Stimulated activated CD4-positive, alpha-beta T cell treated with anti-CD3 and anti-CD28 coated beads, TNF-alpha, amount 100 ng/mL, for 24 hours (primary cell): ENCODE results near the gene MAGEA10.
"Not testable (repeated sequence)": the region's sequence is repeated elsewhere in the genome, so short reads cannot be mapped to it uniquely, and the experiment has no call there.

ENCODE experiments used
- DNase-seq, 3 experiments: peaks; one replicate each; pipeline ENCODE4 v3.0.0-alpha.2; 2020; ENCODE audit warnings: low read depth in 3 of 3

The MAGEA10 gene

DNA sequence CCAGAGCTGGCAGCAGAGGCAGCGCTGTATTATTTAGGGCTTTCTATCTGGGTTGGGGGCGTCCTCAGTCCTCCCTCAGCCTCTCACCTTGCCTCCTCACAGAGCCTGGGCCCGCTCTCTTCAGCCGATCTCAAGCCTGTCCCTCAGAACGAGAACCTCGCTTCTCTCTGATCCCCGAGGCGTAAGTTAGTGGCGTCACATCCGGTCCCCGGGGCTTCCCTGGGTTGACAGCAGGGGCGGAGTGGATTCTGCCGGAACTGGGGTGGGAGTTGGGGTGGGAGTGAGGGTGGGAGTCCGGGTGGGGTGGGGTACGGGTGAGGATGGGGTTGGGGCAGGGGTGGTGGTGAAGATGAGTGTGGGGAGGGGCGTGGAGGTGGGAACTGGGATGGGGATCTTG is at the start of gene MAGEA10:
MAGEA10 (minus strand) TSS at position 190 of the 397 bp plus-strand sequence. CDS start 2,957 bp downstream, outside the sequence.
- DNase-seq, result no peak

DNA sequence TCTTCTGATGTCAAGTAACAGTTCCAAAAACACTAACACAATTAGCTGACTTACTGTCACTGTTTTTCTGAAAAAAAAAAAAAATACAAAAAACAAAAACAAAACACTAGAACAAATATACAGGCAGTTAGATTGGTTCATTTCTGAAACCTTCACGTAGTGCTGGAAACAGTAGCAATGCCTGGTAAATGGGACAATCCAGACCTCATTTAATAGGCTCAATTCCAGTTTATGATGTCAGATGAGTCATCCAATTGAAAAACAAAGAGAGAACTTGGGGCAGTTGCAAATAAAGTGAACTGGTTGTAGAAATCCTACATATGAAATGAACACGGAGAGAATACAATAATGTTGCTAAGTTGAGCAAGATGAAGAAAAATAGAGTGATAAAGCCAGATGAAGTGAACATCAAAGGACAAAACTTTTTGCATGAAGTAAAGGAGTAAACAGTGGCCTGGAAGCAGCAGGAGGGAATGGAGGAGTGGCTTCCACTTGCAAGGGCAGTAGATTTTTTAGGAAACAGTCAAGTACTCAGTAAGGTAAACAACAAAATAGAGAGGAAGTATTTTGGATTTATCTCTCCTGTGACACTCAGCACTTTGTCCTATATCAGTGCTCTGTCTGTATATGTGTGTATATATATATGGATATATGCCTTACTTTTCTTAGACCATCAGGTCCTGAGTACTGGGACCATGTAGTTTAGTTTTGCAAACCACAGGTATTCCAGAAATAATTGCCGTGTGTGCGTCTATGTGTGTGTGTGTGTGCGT is 39.3 kb upstream of the MAGEA10 start:
- no peak for DNase-seq

DNA sequence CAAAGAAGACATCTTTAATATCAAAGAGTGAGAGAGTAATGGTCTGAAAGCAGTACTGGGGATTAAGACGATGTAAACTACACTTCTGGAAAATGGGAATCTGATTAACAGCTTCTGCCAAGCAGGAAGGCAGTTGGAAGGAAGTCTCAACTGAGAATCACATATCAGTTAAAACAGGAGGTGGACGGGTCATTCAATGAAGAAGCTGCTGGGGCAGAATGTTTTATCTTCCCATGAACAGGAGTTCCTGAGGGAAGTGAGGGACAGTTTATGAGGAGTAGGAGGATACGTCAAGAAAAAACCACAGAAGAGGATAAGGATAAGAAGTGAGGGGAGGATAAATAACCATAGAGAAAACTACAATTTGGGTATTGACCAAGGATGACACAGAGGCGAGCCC is 38.7 kb upstream of the MAGEA10 start:
- no peak for DNase-seq

DNA sequence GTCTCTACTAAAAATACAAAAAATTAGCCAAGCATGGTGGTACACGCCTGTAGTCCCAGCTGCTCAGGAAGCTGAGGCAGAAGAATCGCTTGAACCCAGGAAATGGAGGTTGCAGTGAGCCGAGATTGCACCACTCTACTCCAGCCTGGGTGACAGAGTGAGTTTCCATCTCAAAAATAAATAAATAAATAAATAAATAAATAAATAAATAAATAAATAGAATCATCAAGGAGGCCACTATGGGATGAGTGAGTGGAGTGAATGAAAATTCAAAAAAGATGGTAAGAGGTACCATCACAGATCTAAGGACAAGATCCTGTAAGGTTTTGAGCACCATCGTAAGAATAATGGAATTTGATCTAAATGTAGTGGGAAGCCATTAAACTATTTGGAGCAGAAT is 37.5 kb upstream of the MAGEA10 start:
- not testable (repeated sequence) for DNase-seq

DNA sequence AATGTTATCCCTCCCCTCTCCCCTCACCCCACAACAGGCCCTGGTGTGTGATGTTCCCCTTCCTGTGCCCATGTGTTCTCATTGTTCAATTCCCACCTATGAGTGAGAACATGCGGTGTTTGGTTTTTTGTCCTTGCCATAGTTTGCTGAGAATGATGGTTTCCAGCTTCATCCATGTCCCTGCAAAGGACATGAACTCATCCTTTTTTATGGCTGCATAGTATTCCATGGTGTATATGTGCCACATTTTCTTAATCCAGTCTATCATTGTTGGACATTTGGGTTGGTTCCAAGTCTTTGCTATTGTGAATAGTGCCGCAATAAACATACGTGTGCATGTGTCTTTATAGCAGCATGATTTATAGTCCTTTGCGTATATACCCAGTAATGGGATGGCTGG is 35.5 kb upstream of the MAGEA10 start:
- not testable (repeated sequence) for DNase-seq

DNA sequence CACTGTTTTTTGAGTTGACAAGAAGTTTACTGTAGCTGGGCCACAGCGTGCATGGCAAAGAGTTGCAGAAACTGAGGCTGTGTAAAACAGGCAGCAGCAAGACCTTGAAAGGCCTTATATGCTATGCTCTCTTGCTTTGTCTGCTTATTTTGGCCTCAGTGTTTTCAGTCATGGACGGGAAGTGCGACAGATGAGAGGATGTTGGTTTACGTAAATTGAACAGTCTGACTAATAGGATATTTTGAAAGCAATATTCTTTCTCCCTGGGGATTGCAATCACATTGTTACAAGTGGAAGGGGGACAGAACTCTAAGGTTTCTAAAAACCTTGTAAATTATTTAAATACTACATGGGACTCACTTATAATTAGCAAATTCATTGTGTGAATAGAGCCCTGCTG is 32.2 kb upstream of the MAGEA10 start:
- DNase-seq, result no peak

DNA sequence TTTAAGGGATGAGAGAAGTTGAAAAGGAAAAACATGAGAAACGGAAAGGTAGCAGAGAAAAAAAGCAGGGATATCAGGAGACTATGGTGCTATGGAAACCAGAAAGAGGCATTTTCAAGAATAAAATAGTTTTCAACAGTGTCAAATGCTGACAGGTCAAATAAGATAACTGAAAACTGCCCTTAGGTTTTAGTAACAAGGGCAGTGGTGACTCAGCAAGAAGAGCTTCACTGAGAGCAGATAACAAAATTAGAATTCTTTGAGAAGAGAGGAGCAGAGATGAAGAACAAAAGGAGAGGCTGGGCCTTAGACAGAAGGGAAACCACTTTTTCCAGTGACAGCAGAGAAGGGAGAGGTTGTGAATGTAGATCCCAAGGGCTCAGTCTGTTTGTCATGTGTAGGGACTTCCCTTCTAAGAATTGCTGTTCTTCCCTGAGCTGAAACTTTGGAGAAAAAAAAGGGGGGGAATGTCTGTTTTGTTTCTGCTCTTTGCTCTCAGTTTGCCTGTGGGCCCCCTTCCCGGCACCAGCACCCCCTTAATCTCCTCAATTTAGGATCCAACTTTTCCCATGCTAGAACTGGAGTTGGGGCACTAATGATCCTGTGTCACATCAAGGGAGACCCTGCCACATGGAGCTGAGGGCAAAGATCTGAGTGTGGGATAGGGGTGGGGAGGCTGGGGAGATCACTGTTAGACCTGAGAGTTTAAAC is 26.8 kb upstream of the MAGEA10 start:
- DNase-seq, result no peak

DNA sequence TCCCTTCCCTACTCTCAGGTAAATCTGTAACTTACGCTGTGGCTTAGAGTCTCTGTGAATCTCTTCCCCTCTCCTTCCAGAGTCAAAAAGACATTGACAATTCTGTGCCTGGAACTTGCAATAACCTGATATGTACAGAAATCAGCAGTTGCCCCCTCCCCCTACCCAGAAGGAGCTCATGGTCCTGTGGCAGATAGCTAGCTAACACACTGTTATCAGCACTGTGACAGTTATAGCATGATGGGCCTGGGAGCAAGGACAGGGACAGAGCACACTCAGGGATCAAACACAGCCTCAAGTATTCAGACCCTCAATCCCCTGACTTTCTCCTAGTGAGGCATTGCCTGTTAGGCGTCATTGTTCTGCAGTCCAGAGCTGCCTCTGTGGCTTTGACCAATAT is 18.7 kb upstream of the MAGEA10 start:
- no peak for DNase-seq

DNA sequence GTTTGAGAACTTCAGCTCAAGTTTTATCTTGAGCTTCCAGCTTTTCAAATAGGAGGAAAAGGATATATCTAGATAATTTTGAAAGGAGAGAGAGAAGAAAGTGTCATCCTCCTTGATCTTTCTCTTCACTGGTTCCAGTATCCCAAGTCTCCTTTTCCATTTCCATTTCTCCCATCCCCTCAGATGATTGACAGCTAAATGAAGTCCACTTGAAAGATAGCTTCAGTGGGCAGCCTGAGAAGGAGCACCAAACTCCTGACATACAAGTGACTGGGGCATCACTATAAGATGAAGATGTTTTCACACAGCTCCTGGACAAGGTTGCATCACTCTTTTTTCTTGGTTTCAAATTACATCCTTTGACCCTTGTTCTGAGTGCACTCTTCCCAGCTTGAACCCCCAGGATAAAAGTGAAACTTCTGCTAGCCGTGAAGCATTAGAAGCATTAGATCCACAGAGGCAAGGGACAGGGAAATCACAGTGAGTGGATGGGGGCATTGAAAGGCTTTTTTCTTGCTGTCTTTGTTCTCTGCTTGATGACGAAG is 17.5 kb upstream of the MAGEA10 start:
- no peak for DNase-seq

DNA sequence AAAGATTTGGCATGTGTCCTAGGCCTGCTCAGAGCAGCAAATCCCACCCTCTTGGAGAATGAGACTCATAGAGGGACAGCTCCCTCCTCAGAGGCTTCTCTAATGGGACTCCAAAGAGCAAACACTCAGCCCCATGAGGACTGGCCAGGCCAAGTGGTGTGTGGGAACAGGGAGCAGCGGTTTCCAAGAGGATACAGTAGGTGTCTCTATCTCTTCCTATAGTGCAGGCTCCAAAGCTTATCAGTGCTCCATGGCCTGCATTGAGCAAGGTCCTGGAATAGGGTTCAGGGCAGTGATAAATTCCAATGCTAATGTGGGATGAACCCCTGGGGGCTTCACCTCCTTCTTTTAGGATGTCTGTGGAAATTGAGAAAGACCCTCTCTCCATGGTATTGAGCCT is 15.7 kb upstream of the MAGEA10 start:
- DNase-seq, result no peak

DNA sequence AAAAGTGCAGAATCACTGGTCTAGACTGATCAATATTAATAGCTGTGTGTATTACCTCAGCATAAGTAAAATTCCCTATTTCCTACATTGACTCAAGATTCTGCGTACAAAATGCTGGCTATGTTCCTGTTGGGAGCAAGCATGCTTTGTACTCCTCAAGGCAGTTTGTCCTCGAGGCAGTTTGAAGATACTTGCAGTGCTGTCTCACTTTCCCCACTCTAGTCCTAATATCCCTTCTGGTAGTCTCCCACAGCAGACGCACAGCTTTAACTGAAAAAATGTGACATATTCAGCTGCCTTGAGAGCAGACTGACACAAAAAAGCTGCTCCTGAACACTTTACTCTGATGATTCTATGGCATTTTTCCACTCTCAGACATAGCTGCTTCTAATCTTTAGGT is 12.9 kb upstream of the MAGEA10 start:
- no peak for DNase-seq

DNA sequence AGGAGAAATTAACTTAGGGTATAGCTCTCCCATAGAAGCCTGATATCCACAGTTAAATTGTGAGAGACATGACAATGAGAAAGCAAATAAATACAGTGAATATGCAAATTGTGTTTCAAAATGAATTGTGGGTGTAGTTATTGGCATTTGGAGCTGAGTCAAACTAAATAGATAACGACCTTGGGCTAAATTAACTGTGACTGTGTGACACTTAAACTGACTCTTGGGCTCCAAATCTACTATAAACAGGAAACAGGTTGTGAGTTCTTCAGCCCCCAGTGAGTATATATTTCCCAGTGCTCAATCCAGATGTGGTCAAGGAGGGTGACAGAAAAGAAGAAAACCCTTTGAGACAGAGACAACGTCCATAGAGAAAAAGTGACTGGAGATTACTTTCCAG is 11.3 kb upstream of the MAGEA10 start:
- no peak for DNase-seq

DNA sequence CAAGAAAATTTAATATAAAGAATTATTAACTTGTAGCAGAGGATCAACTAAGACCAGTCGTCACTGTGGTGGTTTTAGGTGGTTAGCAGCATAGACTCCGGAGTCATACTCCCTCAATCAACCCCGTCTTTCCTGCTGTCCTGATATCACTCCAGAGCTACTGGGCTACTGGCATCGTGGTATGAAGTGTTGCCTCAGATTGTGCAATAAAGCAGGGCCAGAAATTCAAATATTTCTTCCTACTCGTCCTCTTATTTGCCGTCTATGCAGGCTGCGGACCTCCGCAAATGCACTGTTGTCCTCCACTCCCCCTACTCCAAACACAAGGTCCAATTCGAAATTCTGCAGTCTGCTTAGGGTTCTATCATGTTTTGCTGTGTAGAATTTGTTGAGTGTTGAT is 1.2 kb upstream of the MAGEA10 start:
- no peak for DNase-seq

DNA sequence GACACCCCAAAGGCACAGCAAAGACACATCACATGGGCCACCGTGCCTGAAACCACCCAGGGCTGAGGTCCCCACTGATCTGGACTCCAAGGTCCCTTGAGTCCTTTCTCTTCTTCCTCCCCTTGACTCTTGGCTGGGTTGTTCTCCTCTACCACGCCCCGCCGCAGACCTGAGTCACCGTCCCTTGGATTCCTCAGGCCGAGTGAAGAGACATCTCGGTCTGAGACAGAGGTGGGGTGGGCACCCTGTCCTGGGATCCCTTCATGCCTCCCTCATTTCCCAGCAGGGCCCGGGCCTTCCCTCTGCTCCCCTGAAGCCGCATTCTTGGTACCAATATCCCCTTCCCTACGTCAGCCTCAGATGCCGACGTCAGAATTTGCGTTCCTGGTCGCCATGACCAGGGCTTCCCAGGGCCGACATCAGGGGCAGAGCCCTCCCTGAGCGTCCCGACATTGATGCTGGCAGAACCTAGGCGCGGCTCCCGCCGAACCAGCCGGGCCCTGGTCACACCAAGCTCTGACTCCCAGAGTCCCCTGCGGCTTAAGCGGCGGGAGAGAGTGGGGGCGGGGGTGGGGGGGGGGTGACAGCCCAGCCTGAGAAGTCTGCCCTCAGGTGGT is 498 bp downstream of the MAGEA10 start:
- no peak for DNase-seq

DNA sequence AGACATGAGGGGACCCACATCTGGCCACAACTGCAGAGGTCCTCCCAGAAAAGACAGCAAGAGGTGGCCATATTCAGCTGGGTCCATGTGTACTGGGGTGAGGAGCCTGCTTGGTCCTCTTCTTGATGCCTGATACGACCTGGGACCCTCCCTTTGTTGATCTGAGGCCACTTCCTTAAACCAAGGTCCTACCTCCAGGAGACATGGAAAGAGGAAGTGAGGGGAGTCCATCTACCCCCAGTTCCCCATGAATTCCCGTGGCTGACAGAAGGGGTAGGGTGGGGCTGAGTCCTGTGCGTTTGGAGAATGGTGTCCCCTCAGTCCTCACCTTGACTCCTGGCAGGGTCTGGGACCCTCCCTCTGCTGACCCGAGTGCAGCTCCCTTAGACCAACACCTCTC is 2.1 kb downstream of the MAGEA10 start:
- no peak for DNase-seq

DNA sequence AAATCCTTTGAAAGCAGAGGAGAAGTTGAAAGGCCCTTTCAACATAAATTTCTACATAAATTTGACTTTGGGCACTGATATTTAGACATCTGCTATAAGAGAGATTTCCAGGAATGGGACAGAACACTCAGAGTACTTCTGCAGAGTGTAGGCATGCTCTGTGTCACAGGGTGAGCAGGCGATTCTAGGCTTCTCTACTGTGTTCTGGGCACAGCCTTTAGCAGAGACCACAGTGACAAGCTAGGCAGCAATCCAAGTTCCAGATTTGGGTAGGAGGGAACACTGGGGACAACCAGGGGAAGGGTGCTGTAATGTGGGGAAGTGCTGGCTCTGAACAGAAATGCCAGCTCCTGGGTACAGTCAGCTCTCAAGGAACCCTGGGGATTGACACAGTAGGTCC is 6.9 kb downstream of the MAGEA10 start:
- DNase-seq, result no peak

DNA sequence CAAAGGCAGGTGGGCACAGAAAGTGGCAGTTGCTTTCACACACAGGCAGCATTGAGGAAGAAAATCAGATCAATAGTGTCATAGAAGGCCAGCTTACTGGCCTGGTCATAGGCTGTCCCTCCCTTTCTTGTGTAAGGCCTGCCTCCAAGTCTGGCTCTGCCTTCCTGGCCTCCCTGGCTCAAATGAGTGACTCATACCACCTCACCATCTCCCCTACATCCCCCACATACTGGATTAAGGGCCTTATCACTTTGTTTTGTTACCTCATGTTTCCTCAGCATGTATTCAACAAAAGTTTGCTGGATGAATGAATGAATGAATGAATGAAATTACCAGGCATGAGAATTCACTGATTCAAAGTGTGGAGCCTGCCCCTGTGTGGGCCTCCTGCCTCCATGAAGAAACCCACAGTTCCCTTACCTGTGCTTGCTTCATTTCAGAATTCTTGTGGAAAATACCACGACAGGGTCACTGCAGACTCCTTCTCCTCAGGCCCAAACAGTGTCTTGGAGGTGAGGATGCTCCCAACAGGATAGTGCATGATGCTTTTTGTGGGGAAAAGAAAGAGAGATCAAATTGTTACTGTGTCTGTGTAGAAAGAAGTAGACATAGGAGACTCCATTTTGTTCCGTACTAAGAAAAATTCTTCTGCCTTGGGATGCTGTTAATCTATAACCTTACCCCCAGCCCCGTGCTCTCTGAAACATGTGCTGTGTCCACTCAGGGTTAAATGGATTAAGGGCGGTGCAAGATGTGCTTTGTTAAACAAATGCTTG is 9.1 kb downstream of the MAGEA10 start:
- not testable (repeated sequence) for DNase-seq

DNA sequence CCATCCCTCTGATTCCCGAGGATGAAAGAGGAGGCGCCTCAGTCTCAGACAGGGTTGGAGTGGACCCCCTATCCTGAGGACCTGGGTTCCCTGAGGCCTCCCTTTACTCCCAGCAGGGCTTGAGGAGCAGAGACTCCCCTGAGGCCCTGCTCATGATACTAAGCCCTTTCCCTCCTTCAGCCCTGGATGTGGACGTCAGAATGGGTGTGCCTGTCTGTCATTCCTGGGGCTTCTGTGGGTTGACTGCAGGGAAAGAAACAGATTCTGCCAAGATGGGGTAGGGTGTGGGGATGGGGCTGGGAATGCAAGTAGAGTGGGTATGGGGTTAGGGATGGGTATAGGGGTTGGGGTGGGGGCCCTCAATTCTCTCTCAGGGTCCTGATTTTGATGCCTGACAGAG is 21.1 kb downstream of the MAGEA10 start:
- DNase-seq, result no peak

DNA sequence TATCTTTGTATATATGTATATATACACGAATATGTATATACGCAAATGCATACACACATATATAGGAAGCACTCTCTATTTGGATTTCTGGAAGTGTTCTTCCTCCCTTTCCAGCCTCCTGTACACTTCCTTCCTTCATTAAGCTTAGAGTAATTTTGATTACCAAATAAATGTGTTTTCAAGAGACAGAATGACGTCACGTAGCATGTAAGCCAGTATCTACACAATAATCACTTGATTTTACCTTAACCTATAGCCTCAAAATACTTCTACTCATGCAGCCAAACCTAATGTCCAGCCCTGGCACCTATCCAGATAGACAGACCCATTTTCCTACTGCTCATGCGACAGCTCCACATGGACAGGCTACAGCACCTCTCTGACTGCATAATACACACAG is 29.9 kb downstream of the MAGEA10 start:
- DNase-seq, result no peak

DNA sequence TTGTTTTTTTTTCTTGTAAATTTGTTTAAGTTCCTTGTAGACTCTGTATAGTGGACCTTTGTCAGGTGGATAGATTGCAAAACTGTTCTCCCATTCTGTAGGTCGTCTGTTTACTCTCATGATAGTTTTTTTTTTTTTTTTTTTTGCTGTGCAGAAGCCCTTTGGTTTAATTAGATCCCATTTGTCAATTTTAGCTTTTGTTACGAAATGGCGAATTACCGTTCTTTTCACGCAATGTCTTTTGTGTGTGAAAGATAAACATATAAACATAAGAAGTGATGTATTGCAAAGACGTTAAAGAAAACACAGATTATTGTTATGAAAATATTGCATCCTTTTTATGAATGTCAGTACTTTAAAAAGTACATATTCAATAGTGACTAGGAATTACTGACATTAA is 34.5 kb downstream of the MAGEA10 start:
- no peak for DNase-seq

DNA sequence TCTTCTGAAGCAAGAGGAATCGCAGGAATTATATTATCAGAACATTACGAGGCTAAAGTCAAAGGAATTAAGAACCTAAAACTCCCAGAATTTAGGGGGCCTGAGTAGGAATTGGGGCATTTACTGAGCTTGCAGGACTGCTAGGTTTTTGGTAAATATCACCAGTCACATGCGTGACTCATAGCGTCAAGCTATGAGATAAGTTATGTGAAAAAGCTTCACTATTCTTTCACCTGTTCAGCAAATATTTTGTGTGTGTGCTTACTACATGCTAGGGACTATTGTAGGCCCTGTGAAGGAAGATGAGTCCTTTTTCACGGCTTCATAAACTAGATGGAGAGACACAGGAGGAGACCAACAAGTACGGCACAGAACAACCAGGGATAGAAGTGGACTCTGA is 52.2 kb downstream of the MAGEA10 start:
- no peak for DNase-seq
